HepG2 (cell line): ENCODE results near the gene ARHGAP26. TPM values are rescaled to one million over a fixed set of nuclear protein-coding genes. Genes with fewer than 3 reads are reported as not detected.

Experiments used
- ATAC-seq: fragments of 200-7000 bp; cut with Tn5 transposase; 3 replicates; pipeline ENCODE4 v1.9.1; 2020; ENCODE audit warnings: mild to moderate bottlenecking, moderate library complexity
- BruUV-seq: library from RNA; stranded (reverse); fragments of 400-500 nt; replicated peaks from 2 replicates; lab custom pipeline; 2021; lab: Mats Ljungman, UMichigan
- CTCF ChIA-PET: fragments of 300-600 bp; formaldehyde crosslinking; extraction: SDS; loops from one replicate; lab custom pipeline; 2021; ENCODE audit warnings: low total read pairs, inconsistent platforms, low intra/inter-chr PET ratio; lab: Yijun Ruan, JAX
- POLR2A ChIA-PET: fragments of 350-600 bp; sonication (Branson Sonifier 250); formaldehyde crosslinking; loops from one replicate; lab custom pipeline; 2020; ENCODE audit warnings: antibody characterized with exemption, inconsistent platforms; lab: Yijun Ruan, JAX
- DNase-seq: peaks from one replicate; pipeline ENCODE4 v3.0.0-alpha.2; 2015; ENCODE audit warnings: low spot score
- FAIRE-seq: peaks from 3 replicates; lab custom pipeline; 2011; peaks lifted over from hg19 to GRCh38; lab: Jason Lieb, UNC
- H2AFZ ChIP-seq: one replicate; pipeline ENCODE4 v1.6.1; 2011; ENCODE audit warnings: low read length, inconsistent platforms
- H3K27ac ChIP-seq: fragments of 300-600 bp; 3 replicates; pipeline ENCODE4 v1.8.0; 2011; ENCODE audit warnings: mixed run types, mild to moderate bottlenecking, mixed read lengths, low read length, inconsistent platforms; ENCODE audit not compliant: insufficient read depth; ENCODE audit errors: extremely low read length
- H3K27me3 ChIP-seq, 2 experiments: fragments of 200-600 bp in 1 of 2; 2 replicates in 1 of 2; 3 replicates in 1 of 2; pipeline versions ENCODE4 v1.6.0 to v1.8.0; 2011; ENCODE audit warnings: low read length in 2 of 2, mild to moderate bottlenecking in 2 of 2, moderate library complexity in 2 of 2, inconsistent platforms in 1 of 2; ENCODE audit not compliant: insufficient read depth in 2 of 2, control insufficient read depth in 1 of 2
- H3K36me3 ChIP-seq, 2 experiments: fragments of 200-600 bp in 1 of 2; replicated peaks in 1 of 2; 2 replicates in 1 of 2; 3 replicates in 1 of 2; pipeline versions ENCODE4 v1.5.1 to v1.8.0; 2011; ENCODE audit warnings: low read length in 2 of 2, inconsistent platforms in 1 of 2; ENCODE audit not compliant: insufficient read depth in 2 of 2, control insufficient read depth in 1 of 2
- H3K4me1 ChIP-seq: 2 replicates; pipeline ENCODE4 v1.5.1; 2012; ENCODE audit warnings: low read length, inconsistent platforms; ENCODE audit not compliant: insufficient read depth
- H3K4me2 ChIP-seq: 2 replicates; pipeline ENCODE4 v1.6.0; 2011; ENCODE audit warnings: low read depth, low read length, inconsistent platforms
- H3K4me3 ChIP-seq, 3 experiments: fragments of 200-600 bp in 1 of 3; sonication (generic), shearing (Covaris generic) in 1 of 3; replicated peaks in 1 of 3; 2 replicates each; pipeline ENCODE4 v1.5.1; 2011 to 2016; ENCODE audit warnings: low read length in 3 of 3, inconsistent platforms in 2 of 3, low read depth in 2 of 3, mild to moderate bottlenecking in 2 of 3, control low read depth in 1 of 3, mixed read lengths in 1 of 3; ENCODE audit not compliant: insufficient read depth in 1 of 3
- H3K79me2 ChIP-seq: one replicate; pipeline ENCODE4 v1.6.1; 2011; ENCODE audit warnings: low read length, inconsistent platforms; ENCODE audit not compliant: insufficient read depth
- H3K9ac ChIP-seq: 2 replicates; pipeline ENCODE4 v1.6.0; 2011; ENCODE audit warnings: mild to moderate bottlenecking, low read depth, low read length, inconsistent platforms; ENCODE audit not compliant: insufficient read depth
- H3K9me3 ChIP-seq: 2 replicates; pipeline ENCODE4 v1.5.1; 2012; ENCODE audit warnings: mild to moderate bottlenecking, low read length
- H4K20me1 ChIP-seq: 2 replicates; pipeline ENCODE4 v1.6.0; 2011; ENCODE audit warnings: inconsistent platforms, mild to moderate bottlenecking, low read length, moderate library complexity; ENCODE audit not compliant: insufficient read depth
- CBX1 ChIP-seq: IDR thresholded peaks from one replicate; pipeline ENCODE4 v1.6.1; 2016; ENCODE audit warnings: antibody characterized with exemption, low read depth
- CHD4 ChIP-seq: fragments of 200-600 bp; sonication (generic); IDR thresholded peaks from 2 replicates; pipeline ENCODE4 v1.7.0; 2017; ENCODE audit warnings: mild to moderate bottlenecking, low read length, borderline replicate concordance
- FIP1L1 ChIP-seq: fragments of 200-400 bp; formaldehyde crosslinking; IDR thresholded peaks from 2 replicates; pipeline ENCODE4 v1.6.1; 2018; ENCODE audit warnings: low read depth, mild to moderate bottlenecking, low read length, moderate library complexity, borderline replicate concordance; ENCODE audit not compliant: insufficient read depth
- KLF13 ChIP-seq: sonication (generic); formaldehyde crosslinking; IDR thresholded peaks from 2 replicates; pipeline ENCODE4 v1.4.0; 2020; ENCODE audit warnings: mild to moderate bottlenecking, missing genetic modification reagents
- KLF9 ChIP-seq: IDR thresholded peaks from 2 replicates; pipeline ENCODE4 v1.6.1; 2016; ENCODE audit warnings: low read depth
- NFKBIZ ChIP-seq: IDR thresholded peaks from 2 replicates; pipeline ENCODE4 v1.6.1; 2018; ENCODE audit warnings: missing genetic modification reagents, missing compliant biosample characterization
- NR3C1 ChIP-seq: sonication (generic); formaldehyde crosslinking; IDR thresholded peaks from 2 replicates; pipeline ENCODE4 v1.4.0; 2020; ENCODE audit warnings: missing genetic modification reagents
- RAD21 ChIP-seq: fragments of 450-650 bp; formaldehyde crosslinking; IDR thresholded peaks from 2 replicates; pipeline ENCODE4 v1.5.0; 2020; ENCODE audit warnings: mild to moderate bottlenecking
- SOX13 ChIP-seq, 3 experiments: fragments of 450-650 bp in 1 of 3; sonication (generic) in 1 of 3; formaldehyde crosslinking in 1 of 3; IDR thresholded peaks in 2 of 3; conservative IDR thresholded peaks in 1 of 3; 2 replicates each; pipeline versions ENCODE4 v1.5.0 to v1.6.1; 2016 to 2020; ENCODE audit warnings: antibody characterized with exemption in 1 of 3, mild to moderate bottlenecking in 1 of 3, missing compliant biosample characterization in 1 of 3, missing genetic modification reagents in 1 of 3, moderate library complexity in 1 of 3
- SRSF4 ChIP-seq: fragments of 200-400 bp; formaldehyde crosslinking; IDR thresholded peaks from one replicate; pipeline ENCODE4 v1.6.1; 2018; ENCODE audit warnings: mild to moderate bottlenecking, low read depth, low read length, moderate library complexity; ENCODE audit not compliant: poor library complexity, severe bottlenecking
- TARDBP ChIP-seq: sonication (generic); formaldehyde crosslinking; IDR thresholded peaks from 2 replicates; pipeline ENCODE4 v1.8.0; 2022; ENCODE audit warnings: mild to moderate bottlenecking, missing genetic modification reagents
- ZFP1 ChIP-seq: IDR thresholded peaks from 2 replicates; pipeline ENCODE4 v1.6.1; 2016
- ZFP90 ChIP-seq: sonication (generic); formaldehyde crosslinking; IDR thresholded peaks from 2 replicates; pipeline ENCODE4 v1.8.0; 2022; ENCODE audit warnings: missing genetic modification reagents, mild to moderate bottlenecking, inconsistent platforms, borderline replicate concordance
- ZNF121 ChIP-seq: sonication (generic); formaldehyde crosslinking; IDR thresholded peaks from 2 replicates; pipeline ENCODE4 v1.5.0; 2020; ENCODE audit warnings: mild to moderate bottlenecking, missing genetic modification reagents
- ZNF333 ChIP-seq: sonication (generic); formaldehyde crosslinking; IDR thresholded peaks from 2 replicates; pipeline ENCODE4 v1.4.0; 2020; ENCODE audit warnings: mild to moderate bottlenecking, missing genetic modification reagents, borderline replicate concordance
- ZNF33B ChIP-seq: sonication (generic); formaldehyde crosslinking; IDR thresholded peaks from 2 replicates; pipeline ENCODE4 v1.5.1; 2020; ENCODE audit warnings: mild to moderate bottlenecking, missing genetic modification reagents
- ZNF484 ChIP-seq: sonication (generic); formaldehyde crosslinking; IDR thresholded peaks from 2 replicates; pipeline ENCODE4 v1.5.1; 2020; ENCODE audit warnings: mild to moderate bottlenecking, low read depth, missing genetic modification reagents, borderline replicate concordance
- ZNF615 ChIP-seq: sonication (generic); formaldehyde crosslinking; IDR thresholded peaks from 2 replicates; pipeline ENCODE4 v1.5.0; 2020; ENCODE audit warnings: mild to moderate bottlenecking, missing genetic modification reagents, borderline replicate concordance
- WGBS: methylation state at CpG from one replicate; pipeline ENCODE4 v1.1.6; 2017; ENCODE audit warnings: low lambda C conversion rate; 5-methylcytosine and 5-hydroxymethylcytosine counted together
- in situ Hi-C: cut with HindIII; loops from 2 replicates; pipeline ENCODE4 v1.10.0; 2017; ENCODE audit warnings: low pct_unique_long_range_greater_than_20kb; ENCODE audit not compliant: extremely low pct_ligation_motif_present
- intact Hi-C: fragments of 100-400 bp; cut with micrococcal nuclease; formaldehyde crosslinking; loops from one replicate; pipeline ENCODE4 v1.10.0; 2022; ENCODE audit not compliant: unreplicated experiment
- polyA plus RNA-seq, 8 experiments: library from polyadenylated mRNA; depleted of rRNA in 3 of 8; stranded (reverse) in 7 of 8; unstranded in 1 of 8; fragments of >200 nt; fragmentation: Illumina TruSeq in 4 of 8; extraction: Trizol in 4 of 8; gene quantifications; 2 replicates each; pipeline versions ENCODE4 v1.2.1 to v1.2.3, GENCODE V29; 2011 to 2016; ENCODE audit warnings: low read depth in 4 of 8, missing spikeins in 1 of 8, mixed read lengths in 1 of 8; ENCODE audit not compliant: insufficient read depth in 1 of 8
- total RNA-seq, 5 experiments: library from RNA; depleted of rRNA; stranded (reverse); fragments of >200 nt; fragmentation: Illumina TruSeq; extraction: Trizol; gene quantifications; 2 replicates each; pipeline ENCODE4 v1.2.3, GENCODE V29; 2016; ENCODE audit warnings: low read depth in 1 of 5
- TF ChIP-seq, protein P1 (sequence below): sonication (generic); formaldehyde crosslinking; IDR thresholded peaks from 2 replicates; pipeline ENCODE4 v1.4.0; 2020; ENCODE audit warnings: mild to moderate bottlenecking, missing genetic modification reagents
- TF ChIP-seq, protein P2 (sequence below): sonication (generic); formaldehyde crosslinking; IDR thresholded peaks from 2 replicates; pipeline ENCODE4 v1.5.1; 2020; ENCODE audit warnings: missing genetic modification reagents, mild to moderate bottlenecking, borderline replicate concordance

The ARHGAP26 gene
- total and polyA plus RNA-seq, 2 of the 13 experiments (the other 11 are each of a cell fraction or from before 2014, with no cell fraction given): 9.6 to 18.2 TPM

DNA sequence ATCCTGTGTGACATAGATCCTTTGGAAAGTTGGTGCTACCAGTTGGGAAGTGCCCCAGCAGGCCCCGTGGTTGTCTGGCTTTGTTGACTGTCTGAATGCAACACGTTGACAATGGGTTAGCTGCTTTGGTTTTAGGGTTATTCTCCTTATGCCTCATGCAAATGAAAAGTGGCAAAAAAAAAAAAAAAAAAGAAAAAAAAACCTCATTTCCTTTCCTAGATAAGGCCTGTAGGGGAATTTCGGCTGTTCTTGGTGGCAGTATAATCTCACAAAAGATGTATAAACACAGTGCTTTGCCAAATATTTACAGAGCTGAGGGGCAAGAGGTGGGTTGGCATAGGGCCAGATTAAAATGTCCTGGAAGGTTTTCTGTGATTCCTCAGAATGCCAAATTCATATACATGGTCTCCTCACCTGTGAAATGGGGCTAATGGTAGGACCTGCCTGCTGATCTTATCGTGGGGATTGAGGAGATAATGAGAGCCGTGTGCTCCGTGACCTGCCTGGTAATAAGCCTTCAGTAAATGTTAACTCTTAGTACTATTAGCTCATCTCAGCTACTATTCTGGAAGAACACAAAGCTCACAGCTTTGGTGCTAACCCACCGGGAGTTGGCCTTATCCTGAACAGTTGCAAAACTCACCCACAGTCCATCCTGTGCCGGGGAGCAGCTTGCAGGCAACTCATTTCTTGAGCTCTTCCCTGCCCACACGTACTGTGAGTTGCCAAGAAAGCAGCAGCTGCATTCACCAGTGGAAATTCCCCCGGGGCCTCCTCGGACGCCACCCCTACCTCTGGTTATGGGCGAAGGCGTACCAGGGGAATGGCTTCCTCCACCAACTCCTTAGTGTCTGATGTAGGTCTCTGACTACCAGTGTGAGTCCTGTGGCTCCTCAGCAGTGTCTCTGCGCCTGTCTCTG, 413.0 kb downstream of the ARHGAP26 start (continued):
- TF ChIP-seq ZNF333 (CRISPR knock-in tag): no peak
- TF ChIP-seq SOX13 (IDR thresholded peaks at IDR 0.05): no peak
- TF ChIP-seq SOX13 (CRISPR knock-in tag; conservative IDR thresholded peaks at IDR 0.05 in 1 of 2, IDR thresholded peaks at IDR 0.05 in 1 of 2): peak in 1 of 2 experiments; percentile 40; a peak in 1 of 4 replicates
- peak; percentile 68; the same call in 1 of the 2 replicates for TF ChIP-seq CHD4
- no peak for TF ChIP-seq TARDBP
- TF ChIP-seq CBX1: no peak
- TF ChIP-seq ZNF121 (CRISPR knock-in tag): no peak
- TF ChIP-seq, protein P1, sequence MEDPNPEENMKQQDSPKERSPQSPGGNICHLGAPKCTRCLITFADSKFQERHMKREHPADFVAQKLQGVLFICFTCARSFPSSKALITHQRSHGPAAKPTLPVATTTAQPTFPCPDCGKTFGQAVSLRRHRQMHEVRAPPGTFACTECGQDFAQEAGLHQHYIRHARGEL (CRISPR knock-in tag): no peak
- TF ChIP-seq, all 625 proteins: peak for 55

DNA sequence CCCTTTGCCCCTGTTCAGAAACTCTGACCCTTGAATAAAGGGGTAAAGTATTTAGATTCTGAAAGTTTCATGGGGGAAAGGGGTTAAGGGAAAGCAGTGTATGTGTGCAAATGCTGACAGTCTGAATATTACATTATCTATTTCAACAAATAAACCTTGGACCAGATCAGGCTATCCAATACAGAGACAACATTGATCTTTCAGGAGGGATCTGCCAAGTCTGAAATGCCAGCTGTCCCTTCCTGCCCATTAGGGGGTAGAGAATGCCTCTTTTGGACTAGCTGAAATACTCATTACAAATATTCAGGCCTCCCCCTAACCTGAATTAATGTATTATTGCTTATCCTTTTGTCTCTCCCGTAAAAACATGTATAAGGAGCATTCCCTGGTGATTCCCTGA, 413.8 kb downstream of the ARHGAP26 start:
- no peaks in the 10 kb centered on the region for H3K27me3 ChIP-seq
- POLR2A ChIA-PET: interaction anchor here (2.1 kb wide), 1 partner anchor 220 kb away, joined by 6 read pairs; the partner anchor contains the start of gene NR3C1
- H3K4me1 ChIP-seq: peaks cover 37% of the 10 kb centered on the region
- H3K27ac ChIP-seq: no peak overlapping the region
- H3K4me2 ChIP-seq: no peak overlapping the region
- no peak overlapping the region for H2AFZ ChIP-seq
- H3K36me3 ChIP-seq: peaks cover 0 to 1% of the 10 kb centered on the region in 2 experiments; a peak in 1 of 5 replicates
- no TSS peak for BruUV-seq
- FAIRE-seq (no peak), DNase-seq (no peak), ATAC-seq (peak; percentile 25; the same call in 2 of the 3 replicates)
- no peaks in the 10 kb centered on the region for H3K79me2 ChIP-seq
- no peaks in the 10 kb centered on the region for H4K20me1 ChIP-seq
- 100% methylated on average over 1 of the region's 1 CpG for WGBS
- no peak overlapping the region for H3K4me3 ChIP-seq
- H3K9ac ChIP-seq: no peak overlapping the region
- in situ Hi-C loops: no loop called here
- H3K9me3 ChIP-seq: no peaks in the 10 kb centered on the region
- intact Hi-C loops: loop anchor here (2.0 kb wide), 1 partner anchor 15 kb away; no protein-coding TSS in a partner anchor
- CTCF ChIA-PET: no interaction called here
- TF ChIP-seq NFKBIZ (CRISPR knock-in tag) (no peak), FIP1L1 (no peak), RAD21 (CRISPR knock-in tag) (no peak), ZFP90 (CRISPR knock-in tag) (no peak), KLF9 (CRISPR knock-in tag) (no peak), SRSF4 (no peak), ZNF33B (no peak), NR3C1 (CRISPR knock-in tag) (no peak), ZNF484 (CRISPR knock-in tag) (no peak), KLF13 (CRISPR knock-in tag) (no peak), ZFP1 (CRISPR knock-in tag) (no peak), ZNF615 (CRISPR knock-in tag) (no peak)
- TF ChIP-seq, protein P2, sequence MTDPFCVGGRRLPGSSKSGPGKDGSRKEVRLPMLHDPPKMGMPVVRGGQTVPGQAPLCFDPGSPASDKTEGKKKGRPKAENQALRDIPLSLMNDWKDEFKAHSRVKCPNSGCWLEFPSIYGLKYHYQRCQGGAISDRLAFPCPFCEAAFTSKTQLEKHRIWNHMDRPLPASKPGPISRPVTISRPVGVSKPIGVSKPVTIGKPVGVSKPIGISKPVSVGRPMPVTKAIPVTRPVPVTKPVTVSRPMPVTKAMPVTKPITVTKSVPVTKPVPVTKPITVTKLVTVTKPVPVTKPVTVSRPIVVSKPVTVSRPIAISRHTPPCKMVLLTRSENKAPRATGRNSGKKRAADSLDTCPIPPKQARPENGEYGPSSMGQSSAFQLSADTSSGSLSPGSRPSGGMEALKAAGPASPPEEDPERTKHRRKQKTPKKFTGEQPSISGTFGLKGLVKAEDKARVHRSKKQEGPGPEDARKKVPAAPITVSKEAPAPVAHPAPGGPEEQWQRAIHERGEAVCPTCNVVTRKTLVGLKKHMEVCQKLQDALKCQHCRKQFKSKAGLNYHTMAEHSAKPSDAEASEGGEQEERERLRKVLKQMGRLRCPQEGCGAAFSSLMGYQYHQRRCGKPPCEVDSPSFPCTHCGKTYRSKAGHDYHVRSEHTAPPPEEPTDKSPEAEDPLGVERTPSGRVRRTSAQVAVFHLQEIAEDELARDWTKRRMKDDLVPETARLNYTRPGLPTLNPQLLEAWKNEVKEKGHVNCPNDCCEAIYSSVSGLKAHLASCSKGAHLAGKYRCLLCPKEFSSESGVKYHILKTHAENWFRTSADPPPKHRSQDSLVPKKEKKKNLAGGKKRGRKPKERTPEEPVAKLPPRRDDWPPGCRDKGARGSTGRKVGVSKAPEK (CRISPR knock-in tag): no peak
